ENCODE data around the gene PRAMEF33. TPM values are rescaled to one million over a fixed set of nuclear protein-coding genes. Genes with fewer than 3 reads are reported as not detected.

The PRAMEF33 gene
- not detected in 5 replicates for total RNA-seq (2022; extraction: Qiagen RNA extraction; ENCODE audit: low read depth)

GRCh38 chr1:13303239-13303638, at the start of gene PRAMEF33:
TSS of gene PRAMEF33 (plus strand) at chr1:13303539. CDS start at chr1:13305955, 2,416 bp downstream.

GRCh38 chr1:13253898-13254297, 49.4 kb upstream of the PRAMEF33 start, which contains the start of gene PRAMEF5:
TSS of gene PRAMEF5 (plus strand) at chr1:13254198. CDS start at chr1:13259269, 5,071 bp downstream.

GRCh38 chr1:13285037-13285436, 18.3 kb upstream of the PRAMEF33 start, which contains the start of gene PRAMEF8:
TSS of gene PRAMEF8 (minus strand) at chr1:13285137. CDS start at chr1:13284091, 1,046 bp downstream.

GRCh38 chr1:13315281-13315680, 11.9 kb downstream of the PRAMEF33 start, which contains the start of gene PRAMEF15:
TSS of gene PRAMEF15 (plus strand) at chr1:13315581. CDS start at chr1:13318408, 2,827 bp downstream.

GRCh38 chr1:13347034-13347433, 43.7 kb downstream of the PRAMEF33 start, which contains the start of gene PRAMEF14:
TSS of gene PRAMEF14 (minus strand) at chr1:13347134. CDS start at chr1:13345314, 1,820 bp downstream.

Other genes with a start within 250 kb of the PRAMEF33 start
- gene PRAMEF27, start 247.0 kb upstream of the PRAMEF33 start, total RNA-seq (2022; extraction: Qiagen RNA extraction; ENCODE audit: low read depth) = not detected in 5 replicates
- not detected in 5 replicates for gene HNRNPCL3, start 242.8 kb upstream of the PRAMEF33 start, total RNA-seq (2022; extraction: Qiagen RNA extraction; ENCODE audit: low read depth)
- not detected in 5 replicates for gene PRAMEF25, start 232.8 kb upstream of the PRAMEF33 start, total RNA-seq (2022; extraction: Qiagen RNA extraction; ENCODE audit: low read depth)
- gene HNRNPCL2, start 186.7 kb upstream of the PRAMEF33 start, total RNA-seq (2022; extraction: Qiagen RNA extraction; ENCODE audit: low read depth) = not detected in 5 replicates
- not detected in 5 replicates for gene PRAMEF26, start 147.5 kb upstream of the PRAMEF33 start, total RNA-seq (2022; extraction: Qiagen RNA extraction; ENCODE audit: low read depth)
- gene HNRNPCL4, start 137.9 kb upstream of the PRAMEF33 start, total RNA-seq (2022; extraction: Qiagen RNA extraction; ENCODE audit: low read depth) = not detected in 5 replicates
- not detected in 5 replicates for gene PRAMEF9, start 131.7 kb upstream of the PRAMEF33 start, total RNA-seq (2022; extraction: Qiagen RNA extraction; ENCODE audit: low read depth)
- gene PRAMEF13, start 102.1 kb upstream of the PRAMEF33 start, total RNA-seq (2022; extraction: Qiagen RNA extraction; ENCODE audit: low read depth) = not detected in 5 replicates
- gene PRAMEF18, start 77.4 kb upstream of the PRAMEF33 start, total RNA-seq (2022; extraction: Qiagen RNA extraction; ENCODE audit: low read depth) = not detected in 5 replicates
- not detected in 5 replicates for gene PRAMEF5, start 49.3 kb upstream of the PRAMEF33 start, total RNA-seq (2022; extraction: Qiagen RNA extraction; ENCODE audit: low read depth)
- 0.07 TPM in 1 of 5 replicates, not detected in the others for gene PRAMEF8, start 18.4 kb upstream of the PRAMEF33 start, total RNA-seq (2022; extraction: Qiagen RNA extraction; ENCODE audit: low read depth)
- not detected in 5 replicates for gene PRAMEF15, start 12.0 kb downstream of the PRAMEF33 start, total RNA-seq (2022; extraction: Qiagen RNA extraction; ENCODE audit: low read depth)
- not detected in 5 replicates for gene PRAMEF14, start 43.6 kb downstream of the PRAMEF33 start, total RNA-seq (2022; extraction: Qiagen RNA extraction; ENCODE audit: low read depth)
- gene PRAMEF19, start 68.4 kb downstream of the PRAMEF33 start, total RNA-seq (2022; extraction: Qiagen RNA extraction; ENCODE audit: low read depth) = not detected in 5 replicates
- not detected in 5 replicates for gene PRAMEF17, start 86.1 kb downstream of the PRAMEF33 start, total RNA-seq (2022; extraction: Qiagen RNA extraction; ENCODE audit: low read depth)
- gene PRAMEF20, start 106.9 kb downstream of the PRAMEF33 start, total RNA-seq (2022; extraction: Qiagen RNA extraction; ENCODE audit: low read depth) = not detected in 5 replicates
- gene LRRC38, start 210.5 kb downstream of the PRAMEF33 start, total RNA-seq (2022; extraction: Qiagen RNA extraction; ENCODE audit: low read depth) = 0.06 TPM in 1 of 5 replicates, not detected in the others

Data from A549 treated with GW870086 at 1 μM for 4 hours (cell line).